Common myeloid progenitor, CD34-positive (primary cell): ENCODE measurements around the gene TEF.

Experiments used
- CTCF ChIA-PET: fragments of 350-600 bp; sonication (Branson Sonifier 250); formaldehyde crosslinking; loops from one replicate; lab custom pipeline; 2021; ENCODE audit warnings: antibody characterized with exemption; lab: Charles Lee
- POLR2A ChIA-PET: fragments of 350-600 bp; sonication (Branson Sonifier 250); formaldehyde crosslinking; loops from one replicate; lab custom pipeline; 2021; ENCODE audit warnings: antibody characterized with exemption; lab: Charles Lee
- DNase-seq, 3 donors: peaks; one replicate each; pipeline versions ENCODE4 v3.0.0 to v3.0.0-alpha.2; 2013
- H3K27ac ChIP-seq, 2 experiments: 1 replicate in 1 of 2; 2 replicates in 1 of 2; pipeline ENCODE4 v1.7.0; 2013; ENCODE audit warnings: inconsistent platforms in 2 of 2, low read length in 2 of 2, mild to moderate bottlenecking in 2 of 2, low read depth in 1 of 2, moderate library complexity in 1 of 2; ENCODE audit not compliant: severe bottlenecking in 2 of 2, insufficient read depth in 1 of 2, poor library complexity in 1 of 2
- H3K27me3 ChIP-seq, 5 experiments: replicated peaks in 2 of 5; 1 replicate in 3 of 5; 2 replicates in 2 of 5; pipeline versions ENCODE4 v1.6.1 to v1.7.0; 2013; ENCODE audit warnings: low read length in 4 of 5, mild to moderate bottlenecking in 2 of 5, moderate library complexity in 2 of 5, inconsistent platforms in 1 of 5; ENCODE audit not compliant: insufficient read depth in 5 of 5, control insufficient read depth in 4 of 5
- H3K36me3 ChIP-seq, 4 experiments: 1 replicate in 2 of 4; 2 replicates in 2 of 4; pipeline versions ENCODE4 v1.6.1 to v1.7.0; 2013; ENCODE audit warnings: low read length in 3 of 4, control low read depth in 1 of 4, mild to moderate bottlenecking in 1 of 4; ENCODE audit not compliant: control insufficient read depth in 4 of 4, insufficient read depth in 4 of 4
- H3K4me1 ChIP-seq, 4 experiments: 1 replicate in 3 of 4; 2 replicates in 1 of 4; pipeline versions ENCODE4 v1.6.1 to v1.7.1; 2013; ENCODE audit warnings: low read length in 3 of 4, mild to moderate bottlenecking in 3 of 4, control low read depth in 1 of 4, inconsistent platforms in 1 of 4, moderate library complexity in 1 of 4; ENCODE audit not compliant: control insufficient read depth in 4 of 4, insufficient read depth in 4 of 4; ENCODE audit errors: control extremely low read depth in 1 of 4
- H3K4me3 ChIP-seq, 7 experiments: 1 replicate in 4 of 7; 2 replicates in 3 of 7; pipeline versions ENCODE4 v1.5.1 to v1.7.0; 2013; ENCODE audit warnings: mild to moderate bottlenecking in 7 of 7, low read length in 6 of 7, moderate library complexity in 6 of 7, inconsistent platforms in 2 of 7, low read depth in 2 of 7, control low read depth in 1 of 7; ENCODE audit not compliant: insufficient read depth in 4 of 7, control insufficient read depth in 1 of 7; ENCODE audit errors: extremely low read depth in 1 of 7
- H3K9me3 ChIP-seq, 5 experiments: 1 replicate in 4 of 5; 2 replicates in 1 of 5; pipeline versions ENCODE4 v1.6.1 to v1.7.1; 2013; ENCODE audit warnings: low read length in 4 of 5, mild to moderate bottlenecking in 2 of 5, inconsistent platforms in 1 of 5, low read depth in 1 of 5, moderate library complexity in 1 of 5; ENCODE audit not compliant: control insufficient read depth in 4 of 5, insufficient read depth in 2 of 5; ENCODE audit errors: control extremely low read depth in 1 of 5
- WGBS: methylation state at CpG from one replicate; pipeline ENCODE4 v1.1.5; 2013; ENCODE audit not compliant: insufficient coverage; 5-methylcytosine and 5-hydroxymethylcytosine counted together

TEF gene

DNA sequence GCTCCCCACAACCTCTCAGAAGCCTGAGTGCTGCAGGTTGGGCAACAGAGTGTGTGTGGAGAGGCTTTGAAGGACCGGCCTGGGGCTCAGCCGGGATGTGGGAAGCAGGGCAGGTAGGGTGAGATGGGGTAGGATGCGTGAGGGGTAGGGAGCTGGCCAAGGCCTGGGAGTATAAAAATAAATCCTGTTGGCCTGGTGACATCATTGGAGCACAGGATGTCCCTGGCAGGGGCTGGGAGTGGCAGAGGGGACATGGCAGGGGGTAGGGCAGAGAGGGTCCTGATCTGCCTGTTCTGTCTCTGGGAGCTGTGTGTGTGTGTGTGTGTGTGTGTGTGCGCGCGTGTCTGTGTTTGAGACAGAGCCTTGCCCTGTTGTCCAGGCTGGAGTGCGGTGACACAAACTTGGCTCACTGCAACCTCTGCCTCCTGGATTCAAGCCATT, 28.6 kb downstream of the TEF start:
- Histone ChIP-seq H3K36me3 (no peaks in the 10 kb centered on the region), H3K9me3 (no peaks in the 10 kb centered on the region), H3K27me3 (no peaks in the 10 kb centered on the region), H3K4me1 (peaks cover 3 to 32% (median 24%) of the 10 kb centered on the region in 4 experiments), H3K27ac (no peak overlapping the region), H3K4me3 (no peak overlapping the region)
- no peak for DNase-seq
- 100% methylated on average over 4 of the region's 7 CpGs for WGBS
- CTCF ChIA-PET = interaction anchor here (0.6 to 1.7 kb wide), 4 partner anchors 18 to 117 kb away, joined by 3 to 9 read pairs (median 5); no protein-coding TSS in a partner anchor
- POLR2A ChIA-PET = no interaction called here

DNA sequence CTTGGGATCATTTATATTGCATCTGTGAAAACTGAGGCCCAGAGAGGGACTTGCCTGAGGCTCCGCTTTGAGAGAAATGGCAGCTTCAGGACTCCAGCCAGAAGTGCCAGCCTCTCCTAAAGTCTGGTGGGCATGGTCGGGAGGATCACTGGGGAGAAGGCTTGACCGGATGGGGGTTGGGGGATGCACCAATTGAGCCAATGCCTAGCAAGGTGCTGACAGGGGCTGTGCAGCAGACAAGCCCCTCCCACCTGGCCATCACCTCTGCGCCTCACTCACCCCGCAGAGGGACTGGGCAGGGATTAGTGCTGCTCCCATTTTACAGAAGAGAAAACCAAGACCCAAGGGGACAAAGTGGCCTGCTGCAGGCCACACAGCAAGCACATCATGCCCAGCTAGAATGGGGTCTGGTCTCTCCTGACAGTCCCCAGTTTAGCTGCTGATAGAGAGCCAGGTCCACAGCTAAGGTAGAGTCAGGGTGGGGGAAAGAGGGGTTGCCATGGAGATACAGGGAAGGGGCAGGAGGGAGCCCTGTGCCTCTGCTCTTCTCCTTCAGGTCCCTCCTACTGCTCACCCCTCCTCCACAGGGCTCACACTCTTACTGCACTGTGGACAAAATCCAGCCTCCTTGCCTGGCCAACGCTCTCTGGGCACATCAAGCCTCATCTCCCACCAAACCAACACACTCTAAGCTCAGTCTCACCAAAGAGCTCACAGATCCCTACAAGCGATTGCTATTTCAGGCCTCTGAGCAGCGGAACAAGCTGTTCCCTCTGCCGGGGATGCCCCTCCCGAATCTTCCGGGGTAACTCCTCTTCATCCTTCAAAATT, 29.5 kb downstream of the TEF start:
- H3K27ac ChIP-seq = no peak overlapping the region
- 98% methylated on average over 11 of the region's 11 CpGs for WGBS
- no peaks in the 10 kb centered on the region for H3K27me3 ChIP-seq
- POLR2A ChIA-PET = interaction anchor here (1.0 kb wide), 1 partner anchor 30 kb away, joined by 3 read pairs; the partner anchor contains the start of gene TEF
- H3K4me3 ChIP-seq = no peak overlapping the region
- H3K4me1 ChIP-seq = peaks cover 3 to 37% (median 26%) of the 10 kb centered on the region in 4 experiments
- peak in 1 of 3 donors; percentile 15 for DNase-seq
- H3K36me3 ChIP-seq = peaks cover 0 to 2% (median 0%) of the 10 kb centered on the region in 4 experiments
- no peaks in the 10 kb centered on the region for H3K9me3 ChIP-seq
- CTCF ChIA-PET = interaction anchor here (0.6 to 1.7 kb wide), 8 partner anchors 23 to 121 kb away, joined by 3 to 9 read pairs (median 3); partner anchors contain the start of genes ACO2 and PHF5A

DNA sequence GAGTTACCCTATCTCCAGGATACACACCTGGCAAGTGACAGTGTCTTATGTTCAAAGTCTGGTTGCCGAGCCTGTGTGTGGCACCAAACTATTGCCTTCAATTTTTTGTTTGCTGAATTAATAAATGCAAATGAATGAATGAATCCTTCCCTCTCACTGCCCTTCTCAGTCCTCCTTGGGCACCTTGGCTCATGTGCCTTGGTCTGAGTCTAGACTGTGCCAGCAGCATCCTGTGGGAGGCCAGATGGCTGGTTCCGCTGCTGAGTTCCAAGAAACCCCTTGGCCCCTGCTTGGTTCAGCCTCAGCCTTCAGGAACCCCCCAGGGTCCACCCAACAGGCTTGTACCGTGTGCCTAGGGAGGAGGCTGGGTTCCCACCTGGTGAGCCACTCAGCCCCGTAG, 33.8 kb downstream of the TEF start:
- peak overlapping the region in 2 of 7 experiments; percentile 5 to 85 for H3K4me3 ChIP-seq
- peaks cover 3 to 37% (median 26%) of the 10 kb centered on the region in 4 experiments for H3K4me1 ChIP-seq
- DNase-seq = no peak
- peak overlapping the region in 1 of 2 experiments; percentile 52 for H3K27ac ChIP-seq
- peaks cover 0 to 8% (median 3%) of the 10 kb centered on the region in 4 experiments for H3K36me3 ChIP-seq
- ChIA-PET POLR2A (no interaction called here), CTCF (no interaction called here)
- H3K9me3 ChIP-seq = no peaks in the 10 kb centered on the region
- no peaks in the 10 kb centered on the region for H3K27me3 ChIP-seq
- 97% methylated on average over 4 of the region's 4 CpGs for WGBS

DNA sequence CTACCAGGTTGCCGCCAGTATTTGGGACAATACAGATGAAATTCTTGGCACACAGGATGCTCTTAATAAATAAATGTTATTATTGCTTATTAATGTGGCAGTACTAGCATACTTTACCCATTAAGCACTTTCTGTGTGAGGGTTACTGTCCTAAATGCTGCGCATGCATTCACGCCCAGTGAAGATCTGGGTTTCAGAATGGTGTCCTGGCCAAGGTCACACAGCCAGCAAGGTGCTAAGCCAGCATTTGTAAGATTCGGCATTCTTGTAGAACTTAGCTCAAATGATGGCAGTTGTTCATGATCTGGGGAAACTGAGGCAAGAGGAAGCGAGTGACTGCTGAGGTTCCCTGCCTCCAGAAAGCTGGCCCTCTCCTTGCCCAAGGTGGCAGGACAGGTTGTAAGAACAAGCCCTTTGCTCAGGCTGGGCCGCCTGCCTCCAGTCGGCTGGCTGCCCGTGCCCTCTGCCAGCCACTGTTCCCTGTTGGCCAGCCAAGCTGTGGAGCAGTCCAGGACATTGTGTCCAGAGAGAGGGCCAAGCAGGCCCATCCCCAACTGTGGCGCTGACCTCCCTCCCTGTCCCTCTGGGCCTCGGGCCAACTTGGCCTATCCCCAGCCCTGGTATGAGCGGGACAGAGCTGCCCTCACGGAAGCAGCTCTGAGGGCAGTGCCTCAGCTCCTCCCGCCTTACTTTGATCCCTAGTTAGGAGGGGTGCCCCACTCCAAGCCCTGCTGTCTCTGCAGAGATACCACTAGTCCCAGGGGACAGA, 36.1 kb downstream of the TEF start:
- no peak overlapping the region for H3K4me3 ChIP-seq
- WGBS = 99% methylated on average over 10 of the region's 13 CpGs
- H3K27me3 ChIP-seq = no peaks in the 10 kb centered on the region
- peak overlapping the region in 1 of 2 experiments; percentile 41 for H3K27ac ChIP-seq
- H3K36me3 ChIP-seq = peaks cover 0 to 10% (median 6%) of the 10 kb centered on the region in 4 experiments
- peaks cover 3 to 24% (median 18%) of the 10 kb centered on the region in 4 experiments for H3K4me1 ChIP-seq
- POLR2A ChIA-PET = interaction anchor here (0.6 kb wide), 1 partner anchor 452 kb away, joined by 3 read pairs; no protein-coding TSS in a partner anchor
- no peak for DNase-seq
- no peaks in the 10 kb centered on the region for H3K9me3 ChIP-seq
- CTCF ChIA-PET = interaction anchor here (1.0 to 2.2 kb wide), 4 partner anchors 14 to 50 kb away, joined by 4 to 8 read pairs (median 5); partner anchors contain the start of gene PHF5A

DNA sequence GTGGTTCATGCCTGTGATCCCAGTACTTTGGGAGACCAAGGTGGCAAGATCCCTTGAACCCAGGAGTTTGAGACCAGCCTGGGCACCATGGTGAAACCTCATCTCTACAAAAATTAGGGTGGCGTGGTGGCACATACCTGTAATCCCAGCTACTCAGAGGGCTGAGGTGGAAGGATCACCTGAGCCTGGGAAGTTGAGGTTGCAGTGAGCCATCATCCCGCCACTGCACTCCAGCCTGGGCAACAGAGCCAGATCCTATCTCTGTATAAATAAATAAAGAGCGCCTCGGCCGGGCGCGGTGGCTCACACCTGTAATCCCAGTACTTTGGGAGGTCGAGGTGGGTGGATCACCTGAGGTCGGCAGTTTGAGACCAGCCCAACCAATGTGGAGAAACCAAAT, 37.0 kb downstream of the TEF start:
- no peaks in the 10 kb centered on the region for H3K9me3 ChIP-seq
- peaks cover 0 to 15% (median 13%) of the 10 kb centered on the region in 4 experiments for H3K36me3 ChIP-seq
- no peak for DNase-seq
- H3K4me1 ChIP-seq = peaks cover 3 to 20% (median 16%) of the 10 kb centered on the region in 4 experiments
- no peak overlapping the region for H3K4me3 ChIP-seq
- ChIA-PET POLR2A (interaction anchor here (0.6 kb wide), 1 partner anchor 453 kb away, joined by 3 read pairs; no protein-coding TSS in a partner anchor), CTCF (interaction anchor here (1.0 to 2.2 kb wide), 3 partner anchors 16 to 49 kb away, joined by 4 to 6 read pairs (median 4); partner anchors contain the start of gene PHF5A)
- H3K27ac ChIP-seq = peak overlapping the region in 1 of 2 experiments; percentile 41
- no peaks in the 10 kb centered on the region for H3K27me3 ChIP-seq
- 100% methylated on average over 8 of the region's 9 CpGs for WGBS

DNA sequence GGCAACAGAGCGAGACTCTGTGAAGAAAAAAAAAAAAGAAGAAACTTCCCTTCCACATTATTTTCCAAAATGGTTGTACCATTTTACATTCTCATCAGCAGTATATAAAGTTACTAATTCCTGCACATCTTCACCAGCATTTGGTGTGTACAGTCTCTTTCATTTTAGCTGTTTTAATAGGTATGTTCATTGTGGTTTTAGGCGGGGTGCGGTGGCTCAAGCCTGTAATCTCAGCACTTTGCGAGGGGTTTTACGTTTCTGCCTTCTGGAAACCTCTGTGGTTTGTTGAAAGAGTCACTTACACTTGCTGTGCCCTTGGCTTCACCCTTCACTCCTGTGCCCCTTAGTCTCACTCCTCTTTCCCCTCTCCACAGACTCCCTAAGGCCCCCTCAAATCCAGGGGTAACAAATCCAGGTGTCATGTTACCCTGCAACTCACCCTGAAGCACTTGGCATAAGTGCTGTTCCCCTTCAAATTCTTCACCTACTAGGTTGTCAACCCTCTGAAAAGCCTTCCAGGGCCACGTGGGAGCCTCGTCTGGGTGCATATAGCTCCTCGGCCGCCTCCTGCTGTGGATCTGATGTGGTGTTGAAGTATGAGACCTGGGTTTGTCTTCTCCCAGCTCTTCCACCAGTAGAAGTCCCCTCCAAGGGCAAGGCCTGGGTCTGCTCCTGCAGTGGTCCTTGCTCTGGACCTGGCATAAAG, 44.1 kb downstream of the TEF start:
- no peaks in the 10 kb centered on the region for H3K9me3 ChIP-seq
- H3K27me3 ChIP-seq = no peaks in the 10 kb centered on the region
- CTCF ChIA-PET = interaction anchor here (1.6 to 1.7 kb wide), 2 partner anchors 11 to 17 kb away, joined by 3 to 4 read pairs; no protein-coding TSS in a partner anchor
- peaks cover 7 to 46% (median 18%) of the 10 kb centered on the region in 4 experiments for H3K36me3 ChIP-seq
- WGBS = 64% methylated on average over 3 of the region's 9 CpGs
- no peaks in the 10 kb centered on the region for H3K4me1 ChIP-seq
- POLR2A ChIA-PET = no interaction called here
- no peak overlapping the region for H3K27ac ChIP-seq
- peak in 1 of 3 donors; percentile 26 for DNase-seq
- H3K4me3 ChIP-seq = no peak overlapping the region
